ENCODE data around the gene PRR22.

PRR22 gene

GRCh38 chr19:5784581-5785147 lies at the start of gene PRR22:
Gene PRR22, minus strand, starts transcription at chr19:5784746. Its CDS starts 86 bp downstream, at chr19:5784660.
- no peak for DNase-seq (ENCODE audit: low spot score)

- no peak for DNase-seq (ENCODE audit: low spot score)
Observed at GRCh38 chr19:5832527-5833216, 48.1 kb upstream of the PRR22 start.

GRCh38 chr19:5832061-5832460 lies 47.5 kb upstream of the PRR22 start:
- DNase-seq (ENCODE audit: low spot score), result no peak

GRCh38 chr19:5831159-5831558 lies 46.6 kb upstream of the PRR22 start:
- DNase-seq (ENCODE audit: low spot score), result no peak

- DNase-seq (ENCODE audit: low spot score), result no peak
Observed at GRCh38 chr19:5829567-5830310, 45.2 kb upstream of the PRR22 start.

GRCh38 chr19:5828661-5829566 lies 44.4 kb upstream of the PRR22 start:
- DNase-seq (ENCODE audit: low spot score), result peak; percentile 63

- peak; percentile 91 for DNase-seq (ENCODE audit: low spot score)
Observed at GRCh38 chr19:5827891-5828660, 43.5 kb upstream of the PRR22 start.

- DNase-seq (ENCODE audit: low spot score), result no peak
Observed at GRCh38 chr19:5827342-5827890, 42.9 kb upstream of the PRR22 start.

- peak; percentile 85 for DNase-seq (ENCODE audit: low spot score)
Observed at GRCh38 chr19:5826531-5827341, 42.2 kb upstream of the PRR22 start.

- no peak for DNase-seq (ENCODE audit: low spot score)
Observed at GRCh38 chr19:5825178-5825577, 40.6 kb upstream of the PRR22 start.

GRCh38 chr19:5824751-5825150 lies 40.2 kb upstream of the PRR22 start:
- DNase-seq (ENCODE audit: low spot score), result no peak

GRCh38 chr19:5823579-5824281 lies 39.2 kb upstream of the PRR22 start:
- no peak for DNase-seq (ENCODE audit: low spot score)

- DNase-seq (ENCODE audit: low spot score), result no peak
Observed at GRCh38 chr19:5822181-5822844, 37.8 kb upstream of the PRR22 start.

GRCh38 chr19:5821521-5822180 lies 37.1 kb upstream of the PRR22 start:
- no peak for DNase-seq (ENCODE audit: low spot score)

GRCh38 chr19:5820785-5821184 lies 36.2 kb upstream of the PRR22 start:
- no peak for DNase-seq (ENCODE audit: low spot score)

GRCh38 chr19:5818594-5818993 lies 34.0 kb upstream of the PRR22 start:
- no peak for DNase-seq (ENCODE audit: low spot score)

GRCh38 chr19:5817218-5817617 lies 32.7 kb upstream of the PRR22 start:
- DNase-seq (ENCODE audit: low spot score), result no peak

- DNase-seq (ENCODE audit: low spot score), result no peak
Observed at GRCh38 chr19:5814852-5815246, 30.3 kb upstream of the PRR22 start.

Measured in NAMALWA (cell line).